HG03175 (cell line): ENCODE results near the gene TMEM108.

Source experiments
- ATAC-seq: cut with Tn5 transposase; IDR thresholded peaks from one replicate; pipeline ENCODE4 v1.9.1; 2021; ENCODE audit warnings: mild to moderate bottlenecking, moderate library complexity; ENCODE audit not compliant: unreplicated experiment

TMEM108 gene

DNA sequence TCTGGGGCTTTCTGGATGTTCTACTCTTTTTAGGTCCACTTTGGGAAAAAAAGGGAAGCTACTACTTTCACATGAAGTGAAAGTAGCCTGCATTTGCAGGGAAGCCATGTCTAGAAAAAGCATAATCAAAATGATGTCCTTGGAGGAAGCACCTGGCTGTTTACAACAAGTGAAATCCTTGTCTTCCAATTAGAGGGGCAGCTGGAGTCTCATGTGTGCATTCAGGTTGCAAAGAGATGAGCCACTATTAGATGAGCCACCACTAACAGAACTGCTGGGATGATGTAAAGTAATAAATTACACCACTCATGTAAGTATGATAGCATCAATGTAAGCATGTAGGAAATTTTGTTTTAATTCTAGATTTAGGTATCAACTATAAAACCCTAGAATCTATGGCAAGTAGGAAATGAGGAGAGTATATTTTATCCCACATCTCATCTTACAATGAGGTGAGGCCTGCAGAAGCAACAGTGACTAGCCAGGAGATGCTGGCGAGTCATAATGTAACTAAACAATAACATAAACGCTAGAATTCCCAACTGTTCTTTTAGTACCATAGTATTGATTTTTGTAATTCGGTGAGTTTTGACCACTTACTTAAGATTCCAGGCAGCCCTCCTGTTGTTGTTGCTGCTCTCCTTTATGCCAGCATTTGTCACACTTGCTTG is 75.9 kb downstream of the TMEM108 start:
- ATAC-seq: no peak

DNA sequence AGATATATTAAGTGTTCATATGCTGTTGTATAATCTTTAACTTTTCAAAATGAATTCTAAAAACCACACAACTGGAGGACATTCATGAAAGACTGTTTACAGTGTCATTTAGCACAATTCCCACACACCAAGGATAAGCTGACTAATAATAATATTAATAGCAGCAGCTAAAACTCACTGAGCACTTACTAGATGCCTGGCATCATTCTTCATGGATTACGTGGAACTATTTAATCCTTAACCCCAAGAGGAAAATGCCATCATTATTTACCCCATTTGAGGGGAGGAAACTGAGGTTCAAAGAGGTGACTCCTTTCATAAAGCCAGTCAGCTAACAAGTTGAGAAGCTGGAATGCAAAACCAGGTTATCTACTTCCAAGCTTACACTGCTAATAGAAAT is 77.0 kb downstream of the TMEM108 start:
- ATAC-seq: no peak

GRCh38 chr3:133117342-133117741 is 79.2 kb downstream of the TMEM108 start:
- no peak for ATAC-seq

DNA sequence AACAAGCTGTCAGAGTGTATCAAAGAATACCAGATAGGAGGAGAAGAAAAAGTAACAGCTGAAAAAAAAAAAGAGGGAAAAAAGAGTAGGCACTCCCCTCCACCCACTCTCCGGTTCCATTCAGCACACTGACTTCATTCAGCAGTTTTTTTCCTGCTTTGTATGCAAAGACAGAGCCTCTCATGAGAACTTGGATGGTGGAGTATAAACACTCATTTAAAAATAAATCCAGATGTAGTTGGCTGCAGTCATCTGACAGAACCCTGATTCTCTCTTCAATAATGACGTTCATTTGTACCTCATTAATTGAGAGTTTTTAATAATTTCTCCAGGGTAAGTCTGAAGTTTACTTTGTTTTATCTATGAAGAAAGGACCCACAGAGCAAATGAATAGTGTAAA is 81.0 kb downstream of the TMEM108 start:
- no peak for ATAC-seq

DNA sequence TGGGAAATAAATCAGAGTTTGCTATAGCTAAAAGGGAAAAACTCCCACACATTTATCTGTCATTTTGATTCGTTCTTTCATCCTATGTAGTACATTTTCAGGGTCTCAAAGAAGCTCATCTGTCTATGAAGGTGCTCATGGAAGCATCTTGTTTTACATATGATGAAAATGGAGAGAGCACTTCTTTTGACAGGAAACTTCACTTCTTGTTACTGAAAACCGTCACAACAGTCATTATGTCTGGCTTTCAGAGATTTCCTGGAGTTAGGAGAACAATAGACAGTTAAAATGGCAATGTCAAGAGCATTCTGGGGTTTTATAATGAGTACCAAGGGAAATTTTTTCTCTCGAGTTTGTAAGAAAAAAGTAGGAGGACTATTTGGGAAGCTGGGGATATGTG is 83.3 kb downstream of the TMEM108 start:
- no peak for ATAC-seq

DNA sequence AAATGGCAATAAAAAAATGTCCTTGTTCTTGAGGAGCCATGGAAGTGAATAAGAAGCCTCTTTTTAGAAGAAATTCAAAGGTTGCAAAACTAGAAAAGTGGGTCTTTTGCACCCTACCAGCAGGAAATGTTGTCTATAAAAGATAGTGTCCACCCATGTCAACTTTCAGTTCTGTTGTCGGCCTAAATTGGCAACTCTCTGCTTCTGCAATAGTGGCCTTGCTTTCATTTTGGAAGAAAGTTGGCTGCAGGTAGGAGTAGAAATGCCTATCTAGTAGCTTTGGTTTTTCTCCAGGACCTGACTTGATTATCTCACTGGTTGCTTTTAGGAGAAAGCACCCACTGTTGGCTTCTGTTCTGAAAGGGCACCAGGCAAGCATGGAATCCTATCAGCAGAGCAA is 85.4 kb downstream of the TMEM108 start:
- no peak for ATAC-seq

DNA sequence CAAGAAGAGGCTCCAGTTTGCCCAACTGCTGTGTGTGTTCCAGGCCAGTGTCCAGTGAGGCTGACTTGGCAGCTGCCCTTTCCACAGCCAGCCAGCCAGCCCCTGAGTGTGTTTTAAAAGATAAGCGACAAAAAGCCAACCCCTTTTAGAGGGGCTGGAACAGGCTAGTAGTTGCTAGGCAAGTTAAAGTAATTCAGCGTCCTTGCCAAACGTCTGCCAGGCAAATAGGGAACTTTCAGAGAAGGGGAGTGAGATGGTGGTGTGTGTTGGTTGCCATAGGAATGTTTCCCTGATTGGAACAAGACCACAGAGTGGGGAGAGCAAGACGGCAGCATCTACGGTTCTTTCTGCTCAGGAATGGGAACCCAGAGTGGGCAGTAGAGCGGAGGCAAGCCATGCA is 86.3 kb downstream of the TMEM108 start:
- no peak for ATAC-seq

GRCh38 chr3:133125171-133125570 is 87.0 kb downstream of the TMEM108 start:
- ATAC-seq: no peak

DNA sequence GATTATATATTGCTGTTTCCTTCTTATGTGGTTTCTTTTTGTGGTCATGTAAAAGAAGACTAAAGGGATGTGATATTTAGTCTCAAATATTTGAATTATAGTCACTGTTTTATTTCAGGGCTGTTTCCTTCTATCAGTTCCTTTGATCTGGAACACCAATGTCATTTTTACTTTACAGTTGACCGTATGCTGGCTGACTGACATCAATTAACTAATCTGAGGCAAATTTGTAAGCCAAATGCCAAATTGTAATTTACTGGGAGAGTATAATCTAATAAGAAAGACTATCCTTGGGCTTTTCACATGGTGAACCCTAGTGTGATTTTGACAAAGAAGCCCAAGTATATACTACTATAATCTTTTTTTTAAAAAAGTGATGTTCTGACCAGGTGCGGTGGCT is 87.6 kb downstream of the TMEM108 start:
- ATAC-seq: no peak

- no peak for ATAC-seq
These were observed 89.2 kb downstream of the TMEM108 start for GRCh38 chr3:133127381-133127780.

DNA sequence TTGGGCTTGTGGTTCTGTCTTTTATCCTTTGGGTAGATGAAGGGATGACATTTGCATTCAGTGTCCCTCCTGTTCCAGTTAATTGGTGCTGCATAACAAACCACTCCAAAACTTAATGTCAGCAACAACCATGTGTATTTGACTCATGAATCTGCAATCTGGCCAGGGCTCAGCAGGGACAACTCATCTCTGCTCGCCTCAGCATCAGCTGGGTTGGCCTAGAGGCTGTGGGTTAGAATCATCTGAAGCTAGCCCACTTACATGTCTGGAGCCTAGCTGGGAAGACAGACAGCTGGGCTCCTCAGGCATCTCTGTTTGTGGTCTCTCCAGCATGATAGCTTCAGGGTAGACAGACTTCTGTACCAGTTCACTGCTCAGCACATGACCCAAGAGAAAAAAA is 92.0 kb downstream of the TMEM108 start:
- ATAC-seq: no peak

GRCh38 chr3:133135306-133135705 is 97.1 kb downstream of the TMEM108 start:
- ATAC-seq: no peak

- ATAC-seq: peak; percentile 86
These were observed 98.2 kb downstream of the TMEM108 start for GRCh38 chr3:133136114-133137041.

- no peak for ATAC-seq
These were observed 99.1 kb downstream of the TMEM108 start for GRCh38 chr3:133137042-133137996.

DNA sequence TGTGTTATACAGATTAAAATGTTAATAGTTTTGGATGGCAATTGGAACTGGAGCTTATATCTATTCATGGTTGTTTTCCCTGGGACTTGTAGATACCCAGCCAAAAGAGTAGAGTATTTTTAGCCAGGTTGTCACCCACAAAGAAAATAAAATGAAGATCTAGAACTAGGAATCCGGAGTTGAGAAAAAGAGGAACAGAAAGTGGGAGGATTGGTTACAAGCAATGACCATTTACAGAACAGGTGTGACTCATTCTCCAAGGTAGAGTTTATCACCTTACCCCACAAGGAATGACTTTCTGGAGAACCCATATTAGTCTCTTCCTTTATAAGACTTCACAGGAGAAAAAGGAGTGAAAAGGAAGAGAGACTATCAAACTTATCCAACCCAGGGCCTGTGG is 99.8 kb downstream of the TMEM108 start:
- peak; percentile 85 for ATAC-seq

GRCh38 chr3:133152056-133152455 is 113.9 kb downstream of the TMEM108 start:
- no peak for ATAC-seq

- ATAC-seq: no peak
These were observed 114.6 kb downstream of the TMEM108 start for GRCh38 chr3:133152681-133153220.

GRCh38 chr3:133153382-133153781 is 115.2 kb downstream of the TMEM108 start:
- ATAC-seq: no peak

DNA sequence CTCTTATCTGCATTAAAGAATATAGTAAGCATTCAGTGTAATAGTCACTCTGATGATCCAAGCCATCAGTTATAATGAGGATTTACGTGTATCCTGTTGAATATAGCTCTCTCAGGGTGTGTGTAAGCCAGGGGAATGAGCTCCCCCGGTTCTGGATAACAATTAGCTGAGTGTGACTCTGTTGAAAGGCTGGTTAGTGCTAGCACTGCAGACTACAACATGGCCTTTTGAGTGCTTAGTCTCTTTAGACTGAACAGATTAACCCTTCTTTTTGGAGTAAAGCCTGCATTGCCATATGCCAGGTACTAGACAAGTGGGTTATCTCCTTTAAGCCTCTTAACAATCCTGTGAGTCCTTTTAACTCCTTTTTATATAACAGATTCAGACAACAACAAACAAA is 119.5 kb downstream of the TMEM108 start:
- ATAC-seq: no peak

- no peak for ATAC-seq
These were observed 120.5 kb downstream of the TMEM108 start for GRCh38 chr3:133158686-133159085.
